A549 (cell line): ENCODE measurements around the gene ARRDC3. TPM values are rescaled to one million over a fixed set of nuclear protein-coding genes. Genes with fewer than 3 reads are reported as not detected.

Experiments
- ATAC-seq, 2 experiments: fragments of 200-7000 bp in 1 of 2; fragments of >200 bp in 1 of 2; cut with Nextera tagmentation in 1 of 2; cut with Tn5 transposase in 1 of 2; 3 replicates each; pipeline versions ENCODE4 v1.8.0 to v1.9.1; 2018 to 2020; ENCODE audit warnings: mild to moderate bottlenecking in 1 of 2, moderate library complexity in 1 of 2
- CTCF ChIA-PET: fragments of 300-600 bp; sonication (Branson Sonifier 250); formaldehyde crosslinking; extraction: SDS; loops from one replicate; lab custom pipeline; 2021; ENCODE audit warnings: antibody characterized with exemption, inconsistent platforms; lab: Yijun Ruan, JAX
- POLR2A ChIA-PET: fragments of 350-600 bp; formaldehyde crosslinking; extraction: SDS; loops from one replicate; lab custom pipeline; 2021; ENCODE audit warnings: antibody characterized with exemption, inconsistent platforms; lab: Yijun Ruan, JAX
- DNase-seq, 2 experiments: peaks; one replicate each; pipeline versions ENCODE4 v3.0.0 to v3.0.0-alpha.2; 2011 to 2016; ENCODE audit warnings: low read depth in 1 of 2, low spot score in 1 of 2
- FAIRE-seq: peaks from 2 replicates; lab custom pipeline; 2011; peaks lifted over from hg19 to GRCh38; lab: Jason Lieb, UNC
- H3K27ac ChIP-seq, 2 experiments: fragments of >200 bp; sonication (Bioruptor Twin); formaldehyde crosslinking; 3 replicates each; pipeline ENCODE4 v1.5.1; 2016 to 2017
- H3K4me1 ChIP-seq: fragments of >200 bp; sonication (Bioruptor Twin); formaldehyde crosslinking; 3 replicates; pipeline ENCODE4 v1.6.1; 2016
- H3K4me2 ChIP-seq: fragments of >200 bp; sonication (Bioruptor Twin); formaldehyde crosslinking; 3 replicates; pipeline ENCODE4 v1.6.1; 2016
- H3K4me3 ChIP-seq: fragments of >200 bp; sonication (Bioruptor Twin); formaldehyde crosslinking; 3 replicates; pipeline ENCODE4 v1.5.1; 2016
- H3K9me3 ChIP-seq: fragments of >200 bp; sonication (Bioruptor Twin); formaldehyde crosslinking; 3 replicates; pipeline ENCODE4 v1.6.1; 2016
- BHLHE40 ChIP-seq: IDR thresholded peaks from 2 replicates; pipeline ENCODE4 v1.6.1; 2012; ENCODE audit warnings: low read depth, low read length, inconsistent platforms
- CBX2 ChIP-seq: fragments of 200-600 bp; sonication (generic); IDR thresholded peaks from 2 replicates; pipeline ENCODE4 v1.6.1; 2016; ENCODE audit warnings: low read depth, mild to moderate bottlenecking, borderline replicate concordance
- CHD2 ChIP-seq: fragments of 150-350 bp; IDR thresholded peaks from 2 replicates; pipeline ENCODE4 v1.6.1; 2014; ENCODE audit warnings: low read length; ENCODE audit not compliant: partially characterized antibody
- CHD4 ChIP-seq: fragments of 200-600 bp; sonication (generic); IDR thresholded peaks from 2 replicates; pipeline ENCODE4 v1.6.1; 2016; ENCODE audit warnings: antibody characterized with exemption, mild to moderate bottlenecking, borderline replicate concordance
- EHF ChIP-seq: fragments of 250-450 bp; sonication (Bioruptor Pico); IDR thresholded peaks from 2 replicates; pipeline ENCODE4 v1.5.0; 2020; ENCODE audit warnings: mild to moderate bottlenecking
- ESRRA ChIP-seq: fragments of 150-350 bp; IDR thresholded peaks from 2 replicates; pipeline ENCODE4 v1.6.1; 2014; ENCODE audit warnings: mild to moderate bottlenecking, low read length, borderline replicate concordance
- FOSL2 ChIP-seq, 2 experiments: fragments of 450-650 bp in 1 of 2; fragments of >200 bp in 1 of 2; sonication (Bioruptor Twin) in 1 of 2; formaldehyde crosslinking; IDR thresholded peaks; 2 replicates each; pipeline versions ENCODE4 v1.5.0 to v1.6.1; 2016 to 2020; ENCODE audit warnings: mild to moderate bottlenecking in 1 of 2, moderate library complexity in 1 of 2
- FOXS1 ChIP-seq: fragments of 250-450 bp; sonication (Bioruptor Pico); IDR thresholded peaks from 2 replicates; pipeline ENCODE4 v1.5.0; 2020; ENCODE audit warnings: mild to moderate bottlenecking, moderate library complexity
- GATA3 ChIP-seq: IDR thresholded peaks from 2 replicates; pipeline ENCODE4 v1.6.1; 2012; ENCODE audit warnings: borderline replicate concordance
- HDAC2 ChIP-seq: fragments of 200-600 bp; sonication (generic); IDR thresholded peaks from 2 replicates; pipeline ENCODE4 v1.6.1; 2016
- HEYL ChIP-seq: fragments of 250-450 bp; sonication (Bioruptor Pico); IDR thresholded peaks from 2 replicates; pipeline ENCODE4 v1.8.0; 2021; ENCODE audit warnings: mild to moderate bottlenecking, moderate library complexity
- HOXA7 ChIP-seq: fragments of 250-450 bp; sonication (Bioruptor Pico); IDR thresholded peaks from 2 replicates; pipeline ENCODE4 v1.5.0; 2020; ENCODE audit warnings: mild to moderate bottlenecking, moderate library complexity
- HOXB13 ChIP-seq: fragments of 250-450 bp; sonication (Bioruptor Pico); IDR thresholded peaks from 2 replicates; pipeline ENCODE4 v1.5.0; 2020; ENCODE audit warnings: low read depth, mild to moderate bottlenecking, moderate library complexity
- JUNB ChIP-seq: fragments of >200 bp; sonication (Bioruptor Twin); formaldehyde crosslinking; IDR thresholded peaks from 2 replicates; pipeline ENCODE4 v1.6.1; 2016
- KDM1A ChIP-seq: fragments of 200-600 bp; sonication (generic); IDR thresholded peaks from 2 replicates; pipeline ENCODE4 v1.6.1; 2016; ENCODE audit warnings: low read depth, mild to moderate bottlenecking
- MAFK ChIP-seq: fragments of 450-650 bp; IDR thresholded peaks from 2 replicates; pipeline ENCODE4 v1.6.1; 2014; ENCODE audit not compliant: partially characterized antibody
- MAZ ChIP-seq: fragments of 150-350 bp; IDR thresholded peaks from 2 replicates; pipeline ENCODE4 v1.6.1; 2014; ENCODE audit warnings: antibody characterized with exemption, low read depth, low read length, borderline replicate concordance
- MYC ChIP-seq: IDR thresholded peaks from 2 replicates; pipeline ENCODE4 v1.6.1; 2012; ENCODE audit warnings: mild to moderate bottlenecking, inconsistent platforms, low read length, improper control_type of control experiment, borderline replicate concordance
- NFE2L2 ChIP-seq: fragments of 150-350 bp; conservative IDR thresholded peaks from 2 replicates; pipeline ENCODE4 v1.6.1; 2014; ENCODE audit warnings: low read length
- NR3C1 ChIP-seq: fragments of >200 bp; sonication (Bioruptor Twin); formaldehyde crosslinking; IDR thresholded peaks from 3 replicates; pipeline ENCODE4 v1.6.1; 2017
- POLR2A ChIP-seq: IDR thresholded peaks from 2 replicates; pipeline ENCODE4 v1.6.1; 2012; ENCODE audit warnings: mild to moderate bottlenecking, low read length
- RAD21 ChIP-seq, 2 experiments: fragments of >200 bp in 1 of 2; sonication (Bioruptor Twin) in 1 of 2; formaldehyde crosslinking in 1 of 2; IDR thresholded peaks in 1 of 2; conservative IDR thresholded peaks in 1 of 2; 2 replicates in 1 of 2; 3 replicates in 1 of 2; pipeline ENCODE4 v1.6.1; 2012 to 2018; ENCODE audit warnings: inconsistent platforms in 1 of 2
- RCOR1 ChIP-seq: fragments of 150-350 bp; IDR thresholded peaks from 2 replicates; pipeline ENCODE4 v1.6.1; 2014; ENCODE audit warnings: antibody characterized with exemption, low read length, low read depth
- RFX5 ChIP-seq: fragments of 450-650 bp; IDR thresholded peaks from 2 replicates; pipeline ENCODE4 v1.7.1; 2014; ENCODE audit warnings: antibody characterized with exemption, mild to moderate bottlenecking, moderate library complexity
- RNF2 ChIP-seq: fragments of 200-600 bp; sonication (generic); IDR thresholded peaks from 2 replicates; pipeline ENCODE4 v1.6.1; 2016; ENCODE audit warnings: low read depth, mild to moderate bottlenecking, antibody characterized with exemption, moderate library complexity, borderline replicate concordance
- SMC3 ChIP-seq: fragments of >200 bp; sonication (Bioruptor Twin); formaldehyde crosslinking; IDR thresholded peaks from 3 replicates; pipeline ENCODE4 v1.6.1; 2018; ENCODE audit warnings: inconsistent platforms
- TFCP2L1 ChIP-seq: fragments of 250-450 bp; sonication (Bioruptor Pico); IDR thresholded peaks from 2 replicates; pipeline ENCODE4 v1.5.0; 2021; ENCODE audit warnings: mild to moderate bottlenecking
- WGBS: methylation state at CpG from one replicate; pipeline ENCODE4 v1.1.6; 2017; ENCODE audit errors: missing lambda C conversion rate; 5-methylcytosine and 5-hydroxymethylcytosine counted together
- polyA plus RNA-seq, 4 experiments: library from polyadenylated mRNA; depleted of rRNA in 3 of 4; stranded (reverse); fragments of >200 nt; fragmentation: RNase III in 1 of 4; extraction: RNeasy Plus Mini Kit Qiagen cat#74134 plus additional on column Dnase treatment in 1 of 4; gene quantifications; 2 replicates in 3 of 4; 3 replicates in 1 of 4; pipeline ENCODE4 v1.2.3, GENCODE V29; 2011 to 2017
- TF ChIP-seq, protein P1 (sequence below): fragments of 250-450 bp; sonication (Bioruptor Pico); IDR thresholded peaks from 2 replicates; pipeline ENCODE4 v1.5.0; 2020; ENCODE audit warnings: low read depth, mild to moderate bottlenecking, moderate library complexity
- TF ChIP-seq, protein P2 (sequence below): IDR thresholded peaks from 2 replicates; pipeline ENCODE4 v1.6.1; 2012
- TF ChIP-seq, protein P3 (sequence below): fragments of 450-650 bp; IDR thresholded peaks from 2 replicates; pipeline ENCODE4 v1.6.1; 2014; ENCODE audit warnings: antibody characterized with exemption
- TF ChIP-seq, protein P4 (sequence below): fragments of >200 bp; sonication (Bioruptor Twin); formaldehyde crosslinking; IDR thresholded peaks from 2 replicates; pipeline ENCODE4 v1.6.1; 2016
- TF ChIP-seq, protein P5 (sequence below): fragments of 250-450 bp; sonication (Bioruptor Pico); IDR thresholded peaks from 2 replicates; pipeline ENCODE4 v1.5.0; 2021; ENCODE audit warnings: mild to moderate bottlenecking, moderate library complexity, borderline replicate concordance
- TF ChIP-seq, protein P6 (sequence below): fragments of 150-350 bp; IDR thresholded peaks from 2 replicates; pipeline ENCODE4 v1.6.1; 2014; ENCODE audit warnings: low read depth, mild to moderate bottlenecking, low read length

ARRDC3 gene
- polyA plus RNA-seq, 2 of the 4 experiments (the other 2 are of a cell fraction) = 9.9 to 36.3 TPM

DNA sequence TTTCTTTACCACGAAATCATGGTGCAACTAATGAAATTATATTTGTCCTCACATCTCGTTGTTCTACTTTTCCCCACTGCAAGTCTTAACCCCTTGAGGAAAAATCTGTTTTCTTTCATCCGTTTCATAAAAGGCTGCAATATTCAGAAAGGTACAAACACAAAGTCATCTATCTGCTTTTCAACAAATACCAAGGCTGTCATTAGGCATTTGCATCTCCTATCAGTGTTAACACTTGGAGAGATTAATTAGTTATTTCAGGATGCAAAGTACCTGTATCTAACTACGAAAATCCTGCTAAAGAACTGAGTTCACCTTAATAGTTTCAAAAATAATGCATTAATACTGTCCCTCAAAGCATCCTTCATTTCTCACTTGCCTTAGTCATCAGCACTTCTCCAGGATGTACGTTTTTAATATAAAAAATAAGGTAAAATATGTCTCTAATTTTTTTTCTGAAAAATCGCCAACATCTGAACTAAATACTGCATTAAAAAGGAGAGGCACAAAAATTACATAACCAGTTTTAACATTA, 1.8 kb downstream of the ARRDC3 start (continued):
- TF ChIP-seq, protein P1, sequence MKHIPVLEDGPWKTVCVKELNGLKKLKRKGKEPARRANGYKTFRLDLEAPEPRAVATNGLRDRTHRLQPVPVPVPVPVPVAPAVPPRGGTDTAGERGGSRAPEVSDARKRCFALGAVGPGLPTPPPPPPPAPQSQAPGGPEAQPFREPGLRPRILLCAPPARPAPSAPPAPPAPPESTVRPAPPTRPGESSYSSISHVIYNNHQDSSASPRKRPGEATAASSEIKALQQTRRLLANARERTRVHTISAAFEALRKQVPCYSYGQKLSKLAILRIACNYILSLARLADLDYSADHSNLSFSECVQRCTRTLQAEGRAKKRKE (CRISPR knock-in tag) = no peak
- TF ChIP-seq EHF (CRISPR knock-in tag) (no peak), KDM1A (no peak), RNF2 (no peak), RCOR1 (no peak)

DNA sequence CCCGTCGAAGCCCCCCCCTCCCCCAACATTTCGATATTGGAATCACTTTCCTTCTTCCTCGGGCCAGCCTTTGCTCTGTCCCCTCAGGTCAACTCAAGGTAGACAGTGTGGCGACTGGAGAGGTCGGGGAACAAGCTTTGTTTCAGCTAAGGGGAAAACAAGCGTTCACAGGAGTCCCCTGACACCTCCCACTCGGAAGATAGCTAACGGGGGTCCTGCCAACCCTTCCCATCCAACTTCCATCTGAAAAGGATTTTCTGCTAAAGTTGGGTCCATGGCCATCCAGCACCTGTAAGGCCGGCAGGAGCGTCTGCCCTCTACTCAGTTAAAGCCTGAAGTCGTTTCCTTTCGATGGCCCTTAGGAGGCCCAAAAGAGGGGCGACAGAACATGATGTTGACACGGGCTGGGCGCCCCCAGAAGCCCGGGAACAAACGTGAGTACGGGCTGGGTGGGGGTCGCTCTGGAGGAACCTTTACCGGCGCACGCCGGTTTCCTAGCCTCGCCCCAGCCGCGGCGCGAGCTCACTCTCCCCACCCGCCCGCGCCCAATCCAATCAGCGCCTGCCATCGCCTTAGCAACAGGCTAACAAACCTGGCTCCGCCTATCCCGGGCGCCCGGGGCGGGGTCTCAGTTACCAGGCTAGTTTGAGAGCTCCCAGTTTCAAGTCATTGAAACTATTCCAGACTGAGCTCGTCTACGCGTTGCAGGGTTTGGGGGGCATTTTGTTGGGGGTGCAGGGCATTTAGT, 2.5 kb downstream of the ARRDC3 start:
- DNase-seq (peak; percentile 85 to 94), FAIRE-seq (no peak), ATAC-seq (peak; percentile 76 to 84)
- 1% methylated on average over 24 of the region's 42 CpGs for WGBS
- POLR2A ChIA-PET = interaction anchor here (0.6 to 2.2 kb wide), 36 partner anchors 9 to 971 kb away, joined by 3 to 57 read pairs (median 6); partner anchors contain the start of gene CETN3
- Histone ChIP-seq H3K4me3 (peak overlapping the region; percentile 60), H3K9me3 (no peaks in the 10 kb centered on the region), H3K4me2 (peak overlapping the region; percentile 69), H3K4me1 (peaks cover 31% of the 10 kb centered on the region; the same call in 2 of the 3 replicates), H3K27ac (peak overlapping the region; percentile 91 to 96)
- CTCF ChIA-PET = interaction anchor here (0.5 to 2.0 kb wide), 8 partner anchors 19 to 682 kb away, joined by 3 to 7 read pairs (median 4); no protein-coding TSS in a partner anchor
- TF ChIP-seq NR3C1 (no peak), MYC (no peak; the same call in 1 of the 2 replicates), POLR2A (peak; percentile 36; the same call in 1 of the 2 replicates), FOSL2 (IDR thresholded peaks at IDR 0.05) (no peak), FOSL2 (CRISPR knock-in tag; IDR thresholded peaks at IDR 0.05) (no peak), RCOR1 (no peak), CHD2 (peak; percentile 31), ESRRA (no peak), MAFK (no peak), CHD4 (no peak), FOXS1 (CRISPR knock-in tag) (no peak), HOXB13 (CRISPR knock-in tag) (no peak), HDAC2 (no peak), RFX5 (peak; percentile 96), JUNB (no peak), HOXA7 (CRISPR knock-in tag) (peak; percentile 90; the same call in 1 of the 2 replicates), HEYL (CRISPR knock-in tag) (no peak), TFCP2L1 (CRISPR knock-in tag) (peak; percentile 37; the same call in 1 of the 2 replicates), KDM1A (no peak), GATA3 (no peak), CBX2 (no peak), NFE2L2 (no peak), BHLHE40 (no peak), MAZ (no peak), SMC3 (no peak), RAD21 (conservative IDR thresholded peaks at IDR 0.05 in 1 of 2, IDR thresholded peaks at IDR 0.05 in 1 of 2) (no peak)
- TF ChIP-seq, protein P2, sequence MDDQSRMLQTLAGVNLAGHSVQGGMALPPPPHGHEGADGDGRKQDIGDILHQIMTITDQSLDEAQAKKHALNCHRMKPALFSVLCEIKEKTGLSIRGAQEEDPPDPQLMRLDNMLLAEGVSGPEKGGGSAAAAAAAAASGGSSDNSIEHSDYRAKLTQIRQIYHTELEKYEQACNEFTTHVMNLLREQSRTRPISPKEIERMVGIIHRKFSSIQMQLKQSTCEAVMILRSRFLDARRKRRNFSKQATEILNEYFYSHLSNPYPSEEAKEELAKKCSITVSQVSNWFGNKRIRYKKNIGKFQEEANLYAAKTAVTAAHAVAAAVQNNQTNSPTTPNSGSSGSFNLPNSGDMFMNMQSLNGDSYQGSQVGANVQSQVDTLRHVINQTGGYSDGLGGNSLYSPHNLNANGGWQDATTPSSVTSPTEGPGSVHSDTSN = no peak; the same call in 1 of the 2 replicates
- TF ChIP-seq, protein P3, sequence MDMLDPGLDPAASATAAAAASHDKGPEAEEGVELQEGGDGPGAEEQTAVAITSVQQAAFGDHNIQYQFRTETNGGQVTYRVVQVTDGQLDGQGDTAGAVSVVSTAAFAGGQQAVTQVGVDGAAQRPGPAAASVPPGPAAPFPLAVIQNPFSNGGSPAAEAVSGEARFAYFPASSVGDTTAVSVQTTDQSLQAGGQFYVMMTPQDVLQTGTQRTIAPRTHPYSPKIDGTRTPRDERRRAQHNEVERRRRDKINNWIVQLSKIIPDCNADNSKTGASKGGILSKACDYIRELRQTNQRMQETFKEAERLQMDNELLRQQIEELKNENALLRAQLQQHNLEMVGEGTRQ = no peak
- TF ChIP-seq, protein P4, sequence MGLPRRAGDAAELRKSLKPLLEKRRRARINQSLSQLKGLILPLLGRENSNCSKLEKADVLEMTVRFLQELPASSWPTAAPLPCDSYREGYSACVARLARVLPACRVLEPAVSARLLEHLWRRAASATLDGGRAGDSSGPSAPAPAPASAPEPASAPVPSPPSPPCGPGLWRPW = no peak
- TF ChIP-seq, protein P5, sequence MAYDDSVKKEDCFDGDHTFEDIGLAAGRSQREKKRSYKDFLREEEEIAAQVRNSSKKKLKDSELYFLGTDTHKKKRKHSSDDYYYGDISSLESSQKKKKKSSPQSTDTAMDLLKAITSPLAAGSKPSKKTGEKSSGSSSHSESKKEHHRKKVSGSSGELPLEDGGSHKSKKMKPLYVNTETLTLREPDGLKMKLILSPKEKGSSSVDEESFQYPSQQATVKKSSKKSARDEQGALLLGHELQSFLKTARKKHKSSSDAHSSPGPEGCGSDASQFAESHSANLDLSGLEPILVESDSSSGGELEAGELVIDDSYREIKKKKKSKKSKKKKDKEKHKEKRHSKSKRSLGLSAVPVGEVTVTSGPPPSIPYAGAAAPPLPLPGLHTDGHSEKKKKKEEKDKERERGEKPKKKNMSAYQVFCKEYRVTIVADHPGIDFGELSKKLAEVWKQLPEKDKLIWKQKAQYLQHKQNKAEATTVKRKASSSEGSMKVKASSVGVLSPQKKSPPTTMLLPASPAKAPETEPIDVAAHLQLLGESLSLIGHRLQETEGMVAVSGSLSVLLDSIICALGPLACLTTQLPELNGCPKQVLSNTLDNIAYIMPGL (CRISPR knock-in tag) = no peak
- TF ChIP-seq, protein P6, sequence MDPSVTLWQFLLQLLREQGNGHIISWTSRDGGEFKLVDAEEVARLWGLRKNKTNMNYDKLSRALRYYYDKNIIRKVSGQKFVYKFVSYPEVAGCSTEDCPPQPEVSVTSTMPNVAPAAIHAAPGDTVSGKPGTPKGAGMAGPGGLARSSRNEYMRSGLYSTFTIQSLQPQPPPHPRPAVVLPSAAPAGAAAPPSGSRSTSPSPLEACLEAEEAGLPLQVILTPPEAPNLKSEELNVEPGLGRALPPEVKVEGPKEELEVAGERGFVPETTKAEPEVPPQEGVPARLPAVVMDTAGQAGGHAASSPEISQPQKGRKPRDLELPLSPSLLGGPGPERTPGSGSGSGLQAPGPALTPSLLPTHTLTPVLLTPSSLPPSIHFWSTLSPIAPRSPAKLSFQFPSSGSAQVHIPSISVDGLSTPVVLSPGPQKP = no peak
